Fibroblast of mammary gland (primary cell): ENCODE measurements around the gene HSBP1.

ENCODE experiments used
- DNase-seq: peaks from one replicate; pipeline ENCODE4 v3.0.0-alpha.2; 2010; ENCODE audit warnings: low read depth
- H3K4me3 ChIP-seq: 2 replicates; pipeline ENCODE4 v1.5.1; 2011; ENCODE audit warnings: low read depth, mild to moderate bottlenecking, low read length, moderate library complexity; ENCODE audit not compliant: control insufficient read depth
- CTCF ChIP-seq: conservative IDR thresholded peaks from 2 replicates; pipeline ENCODE4 v1.5.1; 2011; ENCODE audit warnings: low read depth, low read length, inconsistent platforms; ENCODE audit not compliant: control insufficient read depth, insufficient read depth

The HSBP1 gene

GRCh38 chr16:83791916-83792315 is 15.9 kb upstream of the HSBP1 start:
- no peak for TF ChIP-seq CTCF
- DNase-seq: no peak
- no peak overlapping the region for H3K4me3 ChIP-seq

- no peak for TF ChIP-seq CTCF
- no peak overlapping the region for H3K4me3 ChIP-seq
- DNase-seq: no peak
These were observed 15.4 kb upstream of the HSBP1 start for GRCh38 chr16:83792391-83792790.

GRCh38 chr16:83793179-83793578 is 14.6 kb upstream of the HSBP1 start:
- no peak for TF ChIP-seq CTCF
- no peak overlapping the region for H3K4me3 ChIP-seq

GRCh38 chr16:83794860-83795554 is 12.8 kb upstream of the HSBP1 start:
- DNase-seq: no peak
- TF ChIP-seq CTCF: no peak

More at GRCh38 chr16:83793179-83793578, 14.6 kb upstream of the HSBP1 start:
- DNase-seq: no peak

GRCh38 chr16:83797013-83797412 is 10.8 kb upstream of the HSBP1 start:
- no peak overlapping the region for H3K4me3 ChIP-seq
- no peak for DNase-seq
- TF ChIP-seq CTCF: no peak

More at GRCh38 chr16:83794860-83795554, 12.8 kb upstream of the HSBP1 start:
- H3K4me3 ChIP-seq: no peak overlapping the region

- TF ChIP-seq CTCF: no peak
- no peak for DNase-seq
These were observed 8.4 kb upstream of the HSBP1 start for GRCh38 chr16:83799336-83799735.

More at GRCh38 chr16:83799336-83799735, 8.4 kb upstream of the HSBP1 start:
- H3K4me3 ChIP-seq: no peak overlapping the region
